Astrocyte of the cerebellum (primary cell): ENCODE results near the gene KRT9.
"Not testable (repeated sequence)": the region's sequence is repeated elsewhere in the genome, so short reads cannot be mapped to it uniquely, and the experiment has no call there.

Source experiments
- DNase-seq: peaks from one replicate; pipeline ENCODE4 v3.0.0-alpha.2; 2011; ENCODE audit warnings: low read depth
- H3K4me3 ChIP-seq: 2 replicates; pipeline ENCODE4 v1.5.1; 2011; ENCODE audit warnings: mild to moderate bottlenecking, low read depth, low read length, moderate library complexity
- in situ Hi-C: cut with HindIII; loops from 2 replicates; pipeline ENCODE4 v1.10.0; 2017; ENCODE audit warnings: low sequenced_read_pairs
- TF ChIP-seq, protein P1 (sequence below): IDR thresholded peaks from 2 replicates; pipeline ENCODE4 v1.5.1; 2012; ENCODE audit warnings: low read length, low read depth, moderate library complexity, mild to moderate bottlenecking; ENCODE audit errors: missing control alignments

Gene KRT9, protein sequence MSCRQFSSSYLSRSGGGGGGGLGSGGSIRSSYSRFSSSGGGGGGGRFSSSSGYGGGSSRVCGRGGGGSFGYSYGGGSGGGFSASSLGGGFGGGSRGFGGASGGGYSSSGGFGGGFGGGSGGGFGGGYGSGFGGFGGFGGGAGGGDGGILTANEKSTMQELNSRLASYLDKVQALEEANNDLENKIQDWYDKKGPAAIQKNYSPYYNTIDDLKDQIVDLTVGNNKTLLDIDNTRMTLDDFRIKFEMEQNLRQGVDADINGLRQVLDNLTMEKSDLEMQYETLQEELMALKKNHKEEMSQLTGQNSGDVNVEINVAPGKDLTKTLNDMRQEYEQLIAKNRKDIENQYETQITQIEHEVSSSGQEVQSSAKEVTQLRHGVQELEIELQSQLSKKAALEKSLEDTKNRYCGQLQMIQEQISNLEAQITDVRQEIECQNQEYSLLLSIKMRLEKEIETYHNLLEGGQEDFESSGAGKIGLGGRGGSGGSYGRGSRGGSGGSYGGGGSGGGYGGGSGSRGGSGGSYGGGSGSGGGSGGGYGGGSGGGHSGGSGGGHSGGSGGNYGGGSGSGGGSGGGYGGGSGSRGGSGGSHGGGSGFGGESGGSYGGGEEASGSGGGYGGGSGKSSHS

DNA sequence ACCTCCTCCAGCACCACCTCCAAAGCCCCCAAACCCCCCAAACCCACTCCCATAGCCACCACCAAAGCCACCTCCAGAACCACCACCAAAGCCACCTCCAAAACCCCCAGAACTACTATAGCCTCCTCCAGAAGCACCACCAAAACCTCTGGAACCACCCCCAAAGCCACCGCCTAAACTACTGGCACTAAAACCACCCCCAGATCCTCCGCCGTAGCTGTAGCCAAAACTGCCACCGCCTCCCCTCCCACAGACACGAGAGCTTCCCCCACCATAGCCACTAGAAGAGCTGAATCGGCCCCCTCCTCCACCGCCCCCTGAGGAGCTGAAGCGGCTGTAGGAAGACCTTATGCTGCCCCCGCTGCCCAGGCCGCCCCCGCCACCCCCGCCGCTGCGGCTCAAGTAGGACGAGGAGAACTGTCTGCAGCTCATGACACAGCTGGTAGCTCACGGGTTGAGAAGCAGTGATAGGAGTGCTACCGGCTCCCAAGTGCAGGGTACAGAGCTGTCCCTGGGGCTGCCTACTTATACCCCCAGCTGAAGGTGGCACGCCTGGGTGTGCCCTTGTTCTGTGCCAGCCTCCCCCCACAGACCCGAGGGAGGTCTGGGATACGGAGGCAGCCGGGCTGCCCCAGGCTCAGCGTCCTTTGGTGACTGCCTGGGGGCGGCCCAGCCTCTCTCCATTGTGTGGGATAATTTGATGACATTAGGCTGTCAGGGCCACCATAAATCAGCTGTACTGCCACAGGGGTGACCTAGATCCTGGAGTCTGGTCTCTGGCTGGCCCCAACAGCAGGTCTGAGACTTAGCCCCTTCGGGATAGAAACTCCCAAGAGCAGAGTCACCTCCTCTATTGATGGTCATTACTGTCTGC lies at the start of gene KRT9:
Gene KRT9, minus strand, starts transcription at position 499 of the 874 bp plus-strand sequence. Its CDS starts 67 bp downstream, at position 432.
- DNase-seq, result no peak
- in situ Hi-C loops, result no loop called here
- no peak within 1 kb of the TSS for H3K4me3 ChIP-seq
- TF ChIP-seq, protein P1, sequence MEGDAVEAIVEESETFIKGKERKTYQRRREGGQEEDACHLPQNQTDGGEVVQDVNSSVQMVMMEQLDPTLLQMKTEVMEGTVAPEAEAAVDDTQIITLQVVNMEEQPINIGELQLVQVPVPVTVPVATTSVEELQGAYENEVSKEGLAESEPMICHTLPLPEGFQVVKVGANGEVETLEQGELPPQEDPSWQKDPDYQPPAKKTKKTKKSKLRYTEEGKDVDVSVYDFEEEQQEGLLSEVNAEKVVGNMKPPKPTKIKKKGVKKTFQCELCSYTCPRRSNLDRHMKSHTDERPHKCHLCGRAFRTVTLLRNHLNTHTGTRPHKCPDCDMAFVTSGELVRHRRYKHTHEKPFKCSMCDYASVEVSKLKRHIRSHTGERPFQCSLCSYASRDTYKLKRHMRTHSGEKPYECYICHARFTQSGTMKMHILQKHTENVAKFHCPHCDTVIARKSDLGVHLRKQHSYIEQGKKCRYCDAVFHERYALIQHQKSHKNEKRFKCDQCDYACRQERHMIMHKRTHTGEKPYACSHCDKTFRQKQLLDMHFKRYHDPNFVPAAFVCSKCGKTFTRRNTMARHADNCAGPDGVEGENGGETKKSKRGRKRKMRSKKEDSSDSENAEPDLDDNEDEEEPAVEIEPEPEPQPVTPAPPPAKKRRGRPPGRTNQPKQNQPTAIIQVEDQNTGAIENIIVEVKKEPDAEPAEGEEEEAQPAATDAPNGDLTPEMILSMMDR, result no peak

DNA sequence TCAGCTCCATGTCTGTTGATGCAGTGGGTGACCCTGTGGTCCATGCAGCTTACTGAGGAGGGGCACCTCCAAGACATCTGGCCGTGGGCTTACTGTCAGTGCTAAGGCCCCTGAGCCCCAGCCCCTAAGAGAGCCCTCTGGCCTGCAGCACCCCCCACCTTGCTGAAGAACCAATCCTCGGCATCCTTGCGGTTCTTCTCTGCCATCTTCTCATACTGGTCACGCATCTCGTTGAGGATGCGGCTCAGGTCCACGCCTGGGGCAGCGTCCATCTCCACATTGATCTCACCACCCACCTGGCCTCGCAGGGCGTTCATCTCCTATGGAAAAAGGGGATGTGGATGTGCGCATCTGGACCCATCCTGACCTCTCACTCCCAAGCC lies 49.6 kb upstream of the KRT9 start:
- DNase-seq, H3K4me3 ChIP-seq, in situ Hi-C loops: not testable (repeated sequence)

DNA sequence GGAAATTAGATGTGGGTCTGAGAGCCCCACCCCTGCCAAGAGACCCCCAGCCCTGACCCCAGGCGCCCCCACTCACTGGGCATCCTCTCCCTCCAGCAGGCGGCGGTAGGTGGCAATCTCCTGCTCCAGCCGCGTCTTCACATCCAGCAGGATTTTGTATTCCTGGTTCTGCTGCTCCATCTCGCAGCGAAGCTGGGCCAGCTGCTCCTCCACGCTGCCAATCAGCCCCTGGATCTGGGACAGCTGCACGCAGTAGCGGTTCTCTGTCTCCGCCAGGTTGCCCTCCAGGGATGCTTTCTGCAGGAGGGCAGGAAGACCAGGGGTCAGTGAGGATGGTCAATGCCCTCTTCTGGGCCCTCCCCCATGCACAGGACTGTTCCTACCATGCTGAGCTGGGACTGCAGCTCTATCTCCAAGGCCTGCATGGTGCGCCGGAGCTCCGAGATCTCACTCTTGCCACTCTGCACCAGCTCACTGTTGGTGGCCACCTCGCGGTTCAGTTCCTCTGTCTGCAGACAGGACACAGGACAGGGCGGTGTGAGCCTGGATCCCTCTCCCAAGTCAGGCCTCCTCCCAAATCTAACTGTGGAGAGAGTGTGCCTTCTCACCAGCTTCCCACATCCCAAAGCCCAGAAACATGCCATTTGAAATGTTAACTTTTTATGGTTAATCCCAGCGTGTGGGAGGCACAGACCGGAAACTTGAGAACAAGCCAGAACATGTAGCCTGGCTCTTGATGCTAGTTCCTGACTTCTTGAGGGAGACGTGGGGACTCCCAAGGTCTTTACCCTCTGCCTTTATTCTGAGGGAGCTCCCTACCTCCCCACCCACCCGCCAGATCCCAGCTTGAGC lies 49.0 kb upstream of the KRT9 start:
- no peak for DNase-seq
- no peak overlapping the region for H3K4me3 ChIP-seq
- in situ Hi-C loops, result no loop called here
- TF ChIP-seq, protein P1, result no peak

DNA sequence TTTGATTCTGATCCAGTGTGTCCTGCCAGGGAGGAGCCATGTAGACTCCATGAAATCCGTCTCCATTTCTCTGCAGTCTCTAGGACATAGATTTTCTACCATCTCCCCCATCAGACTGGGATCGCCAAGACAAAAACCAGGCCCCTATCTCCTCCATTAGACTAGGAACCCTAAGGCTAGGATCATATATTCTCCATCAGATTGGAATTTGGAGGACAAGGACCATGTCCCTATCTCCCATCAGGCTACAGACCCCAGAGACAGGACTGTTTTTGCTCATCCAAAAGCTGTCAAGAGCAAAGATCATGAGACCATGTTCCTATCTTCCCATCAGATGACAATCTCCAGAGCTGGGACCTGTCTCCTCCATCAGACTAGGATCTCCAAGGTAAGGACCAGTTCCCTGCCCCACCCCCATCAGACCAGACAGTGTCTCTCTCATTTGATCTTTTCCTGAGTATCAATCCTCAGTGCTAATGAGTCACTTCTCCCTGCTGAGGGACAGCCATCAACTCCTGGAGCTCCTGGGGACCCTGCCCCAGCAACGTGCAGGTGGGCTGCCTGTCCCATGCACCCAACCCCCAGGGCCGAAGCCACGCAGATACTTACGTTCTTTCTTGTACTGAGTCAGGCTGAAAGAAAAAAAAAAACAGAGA lies 48.2 kb upstream of the KRT9 start:
- H3K4me3 ChIP-seq, DNase-seq, in situ Hi-C loops: not testable (repeated sequence)

DNA sequence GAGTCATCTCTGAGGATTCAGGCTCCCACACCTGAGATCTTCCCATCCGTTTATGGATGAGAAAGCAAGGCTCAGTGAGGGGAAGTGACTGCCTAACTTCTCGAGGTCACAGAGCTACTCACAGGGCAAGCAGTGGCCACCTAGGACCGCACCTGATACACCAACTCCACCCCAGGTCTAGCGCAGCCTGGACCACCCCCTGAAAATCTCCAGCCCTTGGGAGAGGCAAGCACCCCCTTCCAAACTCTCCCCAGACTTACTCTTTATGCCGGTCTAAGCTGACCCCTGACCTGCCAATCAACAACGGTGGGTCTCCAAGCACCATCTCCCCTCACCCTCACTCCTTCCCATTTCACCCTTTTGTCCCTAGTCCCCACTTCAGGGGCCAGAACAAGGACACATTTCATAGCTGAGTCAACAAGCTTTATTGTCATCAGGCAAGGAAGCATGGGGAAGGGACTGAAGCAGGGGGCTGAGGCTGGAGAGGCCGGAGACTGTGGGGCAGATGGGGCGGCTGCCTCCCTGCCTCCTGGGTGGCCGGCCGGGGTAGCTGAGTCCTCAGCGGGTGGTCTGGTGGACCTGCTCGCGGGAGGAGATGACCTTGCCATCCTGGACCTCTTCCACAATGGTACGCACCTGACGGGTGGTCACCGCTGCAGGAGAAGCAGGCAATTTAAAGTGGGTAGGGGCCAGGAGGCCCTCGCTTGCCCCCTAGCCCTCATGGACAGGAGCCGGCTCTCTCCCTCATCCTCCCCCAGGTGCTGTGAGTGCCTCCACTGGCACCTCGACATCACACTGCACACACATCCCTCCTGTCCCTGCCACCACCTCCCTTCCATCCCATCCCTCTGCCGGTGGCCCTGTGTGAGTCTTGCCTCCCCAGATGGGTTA lies 47.4 kb upstream of the KRT9 start:
- TF ChIP-seq, protein P1, result no peak
- in situ Hi-C loops, result no loop called here

DNA sequence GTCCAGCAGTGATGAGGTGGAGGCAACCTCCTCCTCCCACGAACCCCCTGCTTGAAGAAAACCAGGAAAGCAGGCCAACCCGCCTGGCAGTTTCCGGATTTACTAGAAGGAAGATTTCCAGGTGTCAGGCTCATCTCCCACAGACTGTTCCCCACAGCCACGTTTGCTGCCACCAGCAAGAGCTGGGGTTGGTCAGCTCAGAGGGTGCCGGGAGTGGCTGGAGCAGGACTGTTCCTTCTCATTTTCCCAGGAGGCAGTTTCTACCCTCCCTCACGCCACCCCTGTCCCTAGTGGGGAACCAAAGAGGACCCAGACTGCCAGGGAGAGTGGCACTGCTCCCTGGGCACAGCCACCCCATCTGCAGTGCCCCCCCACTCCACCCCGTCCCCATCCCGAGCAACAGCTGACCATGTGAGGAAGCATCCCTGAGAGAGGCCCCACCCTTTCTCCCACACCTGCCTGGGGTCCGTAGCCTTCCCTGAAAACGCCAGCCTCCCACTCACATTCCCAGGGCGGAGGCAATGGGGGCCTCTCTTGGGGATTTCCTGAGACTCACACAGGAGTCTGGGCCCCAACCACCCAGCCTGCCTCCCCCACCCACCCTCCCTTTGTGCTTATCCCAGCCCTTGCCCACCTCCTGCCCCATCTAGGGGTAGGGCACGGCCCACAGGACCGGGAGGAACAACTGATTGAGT lies 46.6 kb upstream of the KRT9 start:
- TF ChIP-seq, protein P1, result no peak
- in situ Hi-C loops, result no loop called here
- no peak overlapping the region for H3K4me3 ChIP-seq
- DNase-seq, result no peak

More for the DNA sequence above, 47.4 kb upstream of the KRT9 start:
- no peak overlapping the region for H3K4me3 ChIP-seq
- DNase-seq, result no peak
